ENCODE measurements around the gene GBP4.

- TF ChIP-seq CTCF (IDR thresholded peaks at IDR 0.05; ENCODE audit: insufficient read depth, low read length) (no peak), POLR2AphosphoS5 (IDR thresholded peaks at IDR 0.05; ENCODE audit: low read depth) (no peak), GABPA (IDR thresholded peaks at IDR 0.05; ENCODE audit: low read depth) (no peak), SPI1 (IDR thresholded peaks at IDR 0.05; ENCODE audit: borderline replicate concordance, low read depth) (peak; percentile 87)
- TF ChIP-seq, protein P1, sequence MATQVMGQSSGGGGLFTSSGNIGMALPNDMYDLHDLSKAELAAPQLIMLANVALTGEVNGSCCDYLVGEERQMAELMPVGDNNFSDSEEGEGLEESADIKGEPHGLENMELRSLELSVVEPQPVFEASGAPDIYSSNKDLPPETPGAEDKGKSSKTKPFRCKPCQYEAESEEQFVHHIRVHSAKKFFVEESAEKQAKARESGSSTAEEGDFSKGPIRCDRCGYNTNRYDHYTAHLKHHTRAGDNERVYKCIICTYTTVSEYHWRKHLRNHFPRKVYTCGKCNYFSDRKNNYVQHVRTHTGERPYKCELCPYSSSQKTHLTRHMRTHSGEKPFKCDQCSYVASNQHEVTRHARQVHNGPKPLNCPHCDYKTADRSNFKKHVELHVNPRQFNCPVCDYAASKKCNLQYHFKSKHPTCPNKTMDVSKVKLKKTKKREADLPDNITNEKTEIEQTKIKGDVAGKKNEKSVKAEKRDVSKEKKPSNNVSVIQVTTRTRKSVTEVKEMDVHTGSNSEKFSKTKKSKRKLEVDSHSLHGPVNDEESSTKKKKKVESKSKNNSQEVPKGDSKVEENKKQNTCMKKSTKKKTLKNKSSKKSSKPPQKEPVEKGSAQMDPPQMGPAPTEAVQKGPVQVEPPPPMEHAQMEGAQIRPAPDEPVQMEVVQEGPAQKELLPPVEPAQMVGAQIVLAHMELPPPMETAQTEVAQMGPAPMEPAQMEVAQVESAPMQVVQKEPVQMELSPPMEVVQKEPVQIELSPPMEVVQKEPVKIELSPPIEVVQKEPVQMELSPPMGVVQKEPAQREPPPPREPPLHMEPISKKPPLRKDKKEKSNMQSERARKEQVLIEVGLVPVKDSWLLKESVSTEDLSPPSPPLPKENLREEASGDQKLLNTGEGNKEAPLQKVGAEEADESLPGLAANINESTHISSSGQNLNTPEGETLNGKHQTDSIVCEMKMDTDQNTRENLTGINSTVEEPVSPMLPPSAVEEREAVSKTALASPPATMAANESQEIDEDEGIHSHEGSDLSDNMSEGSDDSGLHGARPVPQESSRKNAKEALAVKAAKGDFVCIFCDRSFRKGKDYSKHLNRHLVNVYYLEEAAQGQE (IDR thresholded peaks at IDR 0.05; ENCODE audit: insufficient replicate concordance, low read depth): no peak
Observed at GRCh38 chr1:89206373-89206772, 7.6 kb upstream of the GBP4 start.
